GM18517 (cell line): ENCODE data around the gene DNAJA2.
A peak's percentile ranks its signal among the peaks of the same experiment; 100 is the strongest.
"Not testable (repeated sequence)": the region's sequence is repeated elsewhere in the genome, so short reads cannot be mapped to it uniquely, and the experiment has no call there.

Experiments
- ATAC-seq: cut with Tn5 transposase; IDR thresholded peaks from one replicate; pipeline ENCODE4 v1.9.1; 2021; ENCODE audit warnings: mild to moderate bottlenecking, moderate library complexity; ENCODE audit not compliant: unreplicated experiment

The DNAJA2 gene

DNA sequence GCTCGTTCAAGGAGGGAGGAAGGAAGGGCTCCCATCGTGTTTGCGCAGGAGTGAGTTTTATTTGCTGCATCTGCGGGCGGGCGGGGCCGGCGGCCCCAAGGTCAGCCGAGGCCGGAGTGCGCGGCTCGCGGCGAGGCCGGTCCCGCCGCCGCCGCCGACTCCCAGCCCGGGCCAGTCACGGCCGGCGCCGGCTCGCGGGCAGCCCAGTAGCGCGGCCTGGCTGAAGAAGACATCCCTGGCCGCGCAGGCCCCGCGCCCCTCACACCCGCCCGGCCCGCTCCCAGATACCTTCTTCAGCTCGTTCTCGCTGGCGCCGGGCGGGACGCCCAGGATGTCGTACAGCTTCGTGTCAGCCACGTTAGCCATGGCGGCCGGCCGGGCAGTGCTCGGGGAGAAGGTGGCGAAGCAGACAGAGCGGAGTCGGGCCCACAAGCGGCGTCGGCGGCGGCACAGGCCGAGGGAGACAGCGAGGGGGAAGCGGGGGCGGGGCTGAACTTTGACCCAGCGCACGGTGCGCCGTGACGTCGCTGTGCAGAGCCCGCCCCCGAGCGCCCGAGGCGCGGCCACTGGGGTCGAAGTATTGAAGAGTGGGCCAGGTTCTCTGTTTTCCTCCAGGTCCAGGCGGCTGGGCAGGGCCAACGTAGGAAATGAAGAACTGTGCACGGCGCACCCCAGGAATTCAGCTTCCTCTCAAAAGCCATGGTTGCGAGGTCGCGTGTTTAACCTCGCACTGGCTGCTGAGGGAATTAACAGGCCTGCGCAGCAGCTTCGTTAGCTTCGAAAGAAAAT, at the start of gene DNAJA2:
DNAJA2 (minus strand) TSS at position 468 of the 789 bp plus-strand sequence; CDS start at position 366, 102 bp downstream.
- peak; percentile 65 for ATAC-seq

DNA sequence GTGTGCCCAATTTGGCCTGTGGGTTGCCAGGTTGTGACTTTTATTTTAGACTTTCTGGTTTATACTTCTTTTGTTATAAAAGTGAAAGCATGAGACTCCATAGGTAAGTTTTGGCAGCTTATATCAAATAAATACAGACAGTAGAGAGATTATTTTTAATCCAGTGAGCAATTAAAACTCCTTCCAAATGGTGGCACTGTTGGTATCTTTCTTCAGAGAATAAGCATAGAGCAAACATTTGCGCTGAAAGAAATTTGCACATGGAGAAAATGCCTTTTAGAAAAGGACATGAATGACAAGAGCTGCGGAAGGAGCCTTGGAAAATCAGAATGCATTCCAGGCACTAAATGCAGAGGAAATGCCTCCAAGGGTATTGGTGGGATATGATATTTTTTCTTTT, 46.1 kb upstream of the DNAJA2 start:
- no peak for ATAC-seq

DNA sequence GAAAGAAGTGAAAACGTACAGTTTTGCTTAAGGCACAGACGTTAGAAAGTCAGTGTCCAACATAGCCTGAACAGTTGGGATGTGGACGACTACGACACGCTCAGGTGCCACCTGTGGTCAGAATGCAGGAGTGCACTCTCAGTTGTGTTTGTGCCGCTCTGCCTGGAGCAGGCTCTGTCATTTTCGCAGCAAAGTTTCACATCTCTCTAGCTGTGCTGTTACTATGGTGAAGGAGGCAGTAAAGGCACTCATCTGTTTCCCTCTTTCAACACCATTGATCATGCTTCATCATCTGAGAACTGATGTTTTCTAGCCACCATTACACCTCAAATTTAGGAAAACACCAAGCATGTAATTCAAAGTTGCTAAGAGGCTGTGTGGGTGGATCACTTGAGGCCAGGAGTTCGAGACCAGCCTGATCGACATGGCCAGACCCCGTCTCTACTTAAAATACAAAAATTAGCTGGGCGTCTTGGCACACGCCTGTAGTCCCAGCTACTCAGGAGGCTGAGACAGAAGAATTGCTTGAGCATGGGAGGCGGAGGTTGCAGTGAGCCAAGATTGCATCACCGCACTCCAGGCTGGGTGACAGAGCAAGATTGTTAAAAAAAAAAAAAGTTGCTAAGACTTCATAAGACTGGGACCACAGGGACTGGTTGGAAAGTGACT, 44.9 kb upstream of the DNAJA2 start:
- ATAC-seq, result peak; percentile 100

DNA sequence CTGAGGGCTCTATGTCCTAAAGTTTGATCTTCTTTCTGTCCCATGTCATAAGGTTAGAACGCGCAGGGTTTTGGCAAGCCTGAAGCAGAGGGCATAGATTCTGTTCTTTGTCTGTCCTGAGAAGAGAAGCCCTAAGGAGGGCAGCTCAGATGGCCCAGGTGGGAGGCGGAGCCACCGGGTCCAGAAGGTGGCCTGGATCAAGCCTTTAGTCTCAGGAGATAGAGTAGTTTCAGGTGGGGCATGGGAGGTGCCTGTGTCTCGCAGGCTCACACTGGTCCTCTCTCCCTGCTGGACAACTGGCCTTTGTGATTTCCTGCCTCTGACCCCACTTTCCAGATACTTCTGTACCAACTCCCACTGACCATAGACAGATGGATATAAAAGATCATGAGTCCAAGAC, 44.2 kb upstream of the DNAJA2 start:
- ATAC-seq, result no peak

DNA sequence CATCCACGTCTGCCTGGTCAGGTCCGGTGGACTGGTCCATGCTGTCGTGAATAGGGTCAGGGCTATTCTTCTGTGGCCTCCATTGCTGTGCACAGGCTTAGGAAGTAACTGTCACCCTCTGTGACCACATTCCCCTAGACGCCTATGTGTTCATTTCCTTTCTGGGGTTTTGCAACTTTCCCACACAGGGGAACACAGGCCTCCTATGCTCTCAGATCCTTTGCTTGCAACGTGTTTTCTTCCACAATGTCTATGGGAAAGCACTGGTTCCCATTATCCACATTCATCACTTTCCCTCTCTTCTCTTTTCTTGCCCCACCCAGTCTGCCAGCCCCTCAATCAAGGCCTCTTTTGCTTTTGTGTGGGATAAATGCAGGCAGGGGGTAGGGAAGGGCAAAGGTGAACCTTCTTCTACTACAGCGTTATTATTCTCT, 43.2 kb upstream of the DNAJA2 start:
- ATAC-seq, result no peak

DNA sequence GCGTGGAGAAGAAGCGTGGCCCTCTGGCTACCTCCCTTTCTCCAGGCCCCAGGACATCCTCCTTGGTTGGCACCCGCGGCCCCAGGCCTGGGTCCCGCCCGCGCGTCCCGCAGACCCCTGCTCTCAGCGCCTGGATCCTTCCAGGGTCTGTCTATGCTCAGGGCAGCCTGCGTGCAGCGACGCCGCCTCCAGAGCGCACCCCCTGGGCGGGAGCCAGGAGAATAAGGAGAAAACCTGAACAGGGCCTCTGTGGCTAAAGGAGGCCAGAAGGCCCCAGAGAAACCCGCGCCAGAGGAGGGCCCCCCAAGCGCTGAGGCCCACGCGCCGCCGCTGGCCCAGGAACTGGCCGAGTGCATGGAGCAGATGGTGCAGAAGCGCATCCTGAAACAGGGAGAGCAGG, 40.4 kb upstream of the DNAJA2 start:
- ATAC-seq, result no peak

DNA sequence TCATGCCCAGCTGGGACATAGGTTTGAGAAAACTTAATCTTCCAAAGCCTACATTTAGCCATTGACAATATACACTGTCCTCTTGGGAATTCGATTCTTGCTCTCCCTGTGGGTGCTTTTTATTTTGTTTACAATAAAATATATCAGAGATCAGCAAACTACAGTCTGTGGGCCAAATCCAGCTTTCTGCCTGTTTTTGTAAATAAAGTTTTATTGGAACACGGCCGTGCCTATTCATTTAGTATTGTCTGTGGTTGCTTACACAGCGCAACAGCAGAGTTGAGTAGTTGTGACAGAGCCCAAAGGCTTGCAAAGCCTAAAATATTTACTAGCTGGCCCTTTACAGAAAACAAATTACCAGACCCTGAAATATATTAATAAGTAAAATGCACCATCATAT, 39.7 kb upstream of the DNAJA2 start:
- ATAC-seq, result no peak

DNA sequence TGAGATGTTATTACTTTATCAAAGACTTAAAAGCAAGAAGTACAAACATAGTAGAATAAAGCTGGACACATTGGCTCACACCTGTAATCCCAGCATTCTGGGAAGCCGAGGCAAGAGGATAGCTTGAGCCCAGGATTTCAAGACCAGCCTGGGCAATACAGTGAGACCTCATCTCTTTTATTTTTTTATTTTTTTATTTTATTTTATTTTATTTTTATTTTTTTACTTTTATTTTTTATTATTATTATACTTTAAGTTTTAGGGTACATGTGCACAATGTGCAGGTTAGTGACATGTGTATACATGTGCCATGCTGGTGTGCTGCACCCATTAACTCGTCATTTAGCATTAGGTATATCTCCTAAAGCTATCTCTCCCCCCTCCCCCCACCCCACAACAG, 37.3 kb upstream of the DNAJA2 start:
- not testable (repeated sequence) for ATAC-seq

DNA sequence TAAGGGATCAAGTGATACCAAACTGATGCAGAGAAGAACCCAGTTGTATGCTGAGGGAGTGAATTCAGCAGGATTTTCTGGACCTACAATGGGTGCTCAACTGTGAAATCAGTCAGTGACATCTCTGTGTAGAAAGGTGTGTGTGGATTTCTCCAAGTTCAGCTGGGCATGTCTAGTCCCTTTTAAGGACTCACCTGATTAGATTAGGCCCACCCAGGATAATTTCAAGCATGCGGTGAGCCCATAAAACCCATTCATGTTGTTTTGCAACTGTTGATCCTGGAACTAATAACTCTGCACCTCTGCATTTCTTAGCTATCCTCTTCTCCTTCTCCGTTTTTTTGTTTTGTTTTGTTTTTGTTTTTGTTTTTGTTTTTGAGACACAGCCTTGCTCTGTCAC, 35.1 kb upstream of the DNAJA2 start:
- ATAC-seq, result no peak

DNA sequence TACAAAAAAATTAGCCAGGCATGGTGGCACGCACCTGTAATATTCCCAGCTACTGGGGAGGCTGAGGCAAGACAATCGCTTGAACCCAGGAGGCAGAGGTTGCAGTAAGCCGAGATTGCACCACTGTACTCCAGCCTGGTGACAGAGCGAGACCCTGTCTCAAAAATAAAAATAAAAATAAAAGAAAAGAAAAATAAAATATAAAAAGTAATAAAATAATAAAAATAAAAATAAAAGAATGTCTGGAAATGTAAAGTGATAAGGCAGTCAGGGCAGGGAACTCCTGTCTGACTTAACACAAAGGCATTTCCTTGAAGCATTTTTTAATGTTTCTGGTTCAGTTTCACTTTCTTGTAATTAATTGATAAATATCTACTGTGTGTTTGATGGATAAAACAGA, 34.7 kb upstream of the DNAJA2 start:
- ATAC-seq, result no peak

DNA sequence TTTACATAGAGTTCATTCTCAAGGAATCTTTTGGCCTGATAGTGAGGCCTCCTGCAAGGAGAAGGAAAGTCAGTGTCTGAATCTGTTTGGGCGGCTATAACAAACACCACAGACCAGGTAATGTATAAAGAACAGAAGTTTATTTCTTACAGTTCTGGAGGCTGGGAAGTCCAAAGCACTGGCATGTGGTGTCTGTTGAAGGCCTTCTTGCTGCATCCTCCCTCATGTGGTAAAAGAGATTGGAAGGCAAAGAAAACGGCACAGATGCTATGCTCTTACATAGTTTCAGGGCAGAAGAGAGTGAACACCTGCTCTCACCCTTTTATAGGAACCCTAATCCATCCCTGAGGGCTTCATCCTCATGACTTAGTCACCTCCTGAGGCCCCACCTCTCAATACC, 31.2 kb upstream of the DNAJA2 start:
- ATAC-seq, result no peak

DNA sequence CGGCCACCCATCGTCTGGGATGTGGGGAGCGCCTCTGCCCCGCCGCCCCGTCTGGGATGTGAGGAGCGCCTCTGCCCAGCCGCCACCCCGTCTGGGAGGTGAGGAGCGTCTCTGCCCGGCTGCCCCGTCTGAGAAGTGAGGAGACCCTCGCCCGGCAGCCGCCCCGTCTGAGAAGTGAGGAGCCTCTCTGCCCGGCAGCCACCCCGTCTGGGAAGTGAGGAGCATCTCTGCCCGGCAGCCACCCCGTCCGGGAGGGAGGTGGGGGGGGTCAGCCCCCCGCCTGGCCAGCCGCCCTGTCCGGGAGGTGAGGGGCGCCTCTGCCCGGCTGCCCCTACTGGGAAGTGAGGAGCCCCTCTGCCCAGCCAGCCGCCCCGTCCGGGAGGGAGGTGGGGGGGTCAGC, 26.6 kb upstream of the DNAJA2 start:
- not testable (repeated sequence) for ATAC-seq

DNA sequence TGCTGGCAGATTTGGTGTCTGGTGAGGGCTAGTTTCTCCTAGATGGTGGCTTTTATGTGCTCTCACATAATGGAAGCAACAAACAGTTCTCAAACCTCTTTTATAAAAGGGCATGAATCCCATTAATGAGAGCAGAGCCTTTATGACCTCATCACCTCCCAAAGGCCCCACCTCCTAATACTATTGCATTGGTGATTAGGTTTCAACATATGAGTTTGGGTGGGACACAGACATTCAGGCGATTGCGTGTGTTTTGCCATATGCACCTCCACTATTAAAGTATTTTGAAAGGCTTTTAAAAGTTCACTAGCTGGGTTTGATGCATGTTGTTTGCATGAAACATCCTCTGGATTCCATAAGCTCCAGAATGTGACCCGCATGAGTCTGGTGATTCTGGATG, 24.4 kb upstream of the DNAJA2 start:
- ATAC-seq, result no peak

DNA sequence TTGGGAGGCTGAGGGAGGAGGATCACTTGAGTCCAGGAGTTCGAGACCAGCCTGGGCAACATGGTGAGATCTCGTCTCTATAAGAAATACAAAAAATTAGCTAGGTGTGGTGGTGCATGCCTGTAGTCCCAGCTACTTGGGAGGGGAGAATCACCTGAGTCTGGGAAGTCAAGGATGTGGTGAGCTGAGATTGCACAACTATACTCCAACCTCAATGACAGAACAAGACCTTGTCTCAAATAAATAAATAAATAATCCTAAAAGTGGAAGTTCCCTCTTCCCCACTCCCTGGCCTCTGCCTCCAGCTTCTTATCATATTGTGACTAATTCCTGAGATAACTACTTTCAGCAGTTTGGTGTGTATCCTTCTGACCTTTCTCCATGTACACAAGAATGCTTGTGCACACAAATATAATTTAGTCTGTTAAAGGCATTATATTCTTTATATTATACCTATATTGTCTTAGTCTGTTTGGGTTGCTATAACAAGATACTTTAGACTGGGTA, 23.5 kb upstream of the DNAJA2 start:
- ATAC-seq, result no peak

DNA sequence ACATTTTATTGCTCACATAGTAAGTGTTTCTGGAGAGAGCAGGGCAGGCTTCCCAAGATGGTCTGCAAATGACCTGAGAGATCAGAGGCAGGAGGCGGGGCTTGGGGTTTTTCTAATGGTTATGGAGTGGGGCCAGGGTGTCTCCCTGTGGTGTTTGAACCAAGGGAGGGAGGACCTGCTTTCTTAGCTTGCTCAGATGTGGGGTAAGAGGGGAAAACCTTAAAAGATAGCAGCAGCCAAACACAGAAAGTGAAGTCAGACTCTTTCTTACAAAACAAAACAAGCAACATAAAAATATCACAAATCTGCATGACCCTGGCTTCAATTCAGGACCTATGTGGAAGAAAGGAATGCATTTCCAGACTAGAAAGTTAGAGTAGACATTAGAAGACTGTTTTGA, 22.9 kb upstream of the DNAJA2 start:
- no peak for ATAC-seq

DNA sequence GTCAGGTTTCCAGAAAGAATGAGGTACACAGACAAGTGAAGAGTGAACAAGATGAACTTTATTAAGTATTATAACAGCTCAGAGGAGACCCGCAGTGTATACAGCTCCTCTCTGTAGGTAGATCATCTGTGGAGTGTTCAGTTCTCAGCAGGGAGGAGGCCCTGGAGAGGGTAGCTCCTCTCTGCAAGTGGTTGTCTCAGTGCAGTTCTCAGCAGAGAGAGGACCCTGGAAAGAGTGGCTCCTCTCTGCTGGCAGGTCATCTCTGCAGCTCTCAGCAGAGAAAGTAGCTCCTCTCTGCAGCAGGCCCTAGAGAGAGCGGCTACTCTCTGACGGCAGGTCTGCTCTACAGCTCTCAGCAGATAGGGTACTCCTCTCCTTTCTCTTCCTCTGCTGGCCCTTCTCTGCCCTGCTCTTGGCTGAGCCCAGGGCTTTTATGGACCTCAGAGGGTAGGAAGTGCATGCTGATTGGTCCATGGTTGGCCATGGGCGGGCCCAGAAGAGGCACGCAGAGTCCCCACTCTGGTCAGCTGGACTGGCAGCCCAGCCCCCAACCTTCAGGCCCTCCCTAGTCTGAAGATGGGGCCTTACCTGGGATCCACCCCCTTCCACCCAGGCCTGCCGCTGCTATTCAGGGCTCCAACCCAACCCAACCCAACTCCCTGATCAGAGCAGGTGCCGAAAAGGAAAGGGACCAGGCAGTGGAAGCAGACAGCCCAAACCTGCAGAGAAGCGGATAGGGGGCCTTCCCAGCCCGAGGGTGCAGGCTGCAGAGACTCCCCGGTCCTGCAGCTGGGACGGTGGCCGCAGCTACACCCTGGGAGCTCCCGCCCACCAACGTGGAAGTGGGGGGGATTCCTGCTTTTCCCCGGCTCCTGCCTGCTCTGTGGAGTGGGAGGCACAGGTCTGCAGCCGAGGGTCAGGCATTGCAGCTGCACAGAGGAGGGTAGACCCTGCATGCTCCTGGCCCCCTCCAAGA, 18.5 kb upstream of the DNAJA2 start:
- ATAC-seq, result no peak

DNA sequence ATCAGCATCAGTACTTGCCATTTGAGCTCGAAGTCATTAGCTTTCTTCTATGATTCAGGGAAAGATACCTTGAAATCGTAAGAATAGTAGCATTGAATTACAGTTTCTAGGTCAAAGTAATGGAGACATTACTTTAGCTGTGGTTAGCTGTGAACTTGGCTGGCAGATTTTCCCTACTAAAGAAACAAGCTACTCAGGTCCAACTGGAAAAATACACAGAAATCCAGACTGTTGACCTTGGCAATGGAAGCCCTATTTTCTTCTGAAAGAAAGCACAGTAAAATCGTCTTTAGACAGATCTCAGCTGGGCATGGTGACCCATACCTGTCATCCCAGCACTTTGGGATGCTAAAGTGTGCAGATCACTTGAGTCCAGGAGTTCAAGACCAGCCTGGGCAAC, 13.4 kb upstream of the DNAJA2 start:
- ATAC-seq, result no peak

DNA sequence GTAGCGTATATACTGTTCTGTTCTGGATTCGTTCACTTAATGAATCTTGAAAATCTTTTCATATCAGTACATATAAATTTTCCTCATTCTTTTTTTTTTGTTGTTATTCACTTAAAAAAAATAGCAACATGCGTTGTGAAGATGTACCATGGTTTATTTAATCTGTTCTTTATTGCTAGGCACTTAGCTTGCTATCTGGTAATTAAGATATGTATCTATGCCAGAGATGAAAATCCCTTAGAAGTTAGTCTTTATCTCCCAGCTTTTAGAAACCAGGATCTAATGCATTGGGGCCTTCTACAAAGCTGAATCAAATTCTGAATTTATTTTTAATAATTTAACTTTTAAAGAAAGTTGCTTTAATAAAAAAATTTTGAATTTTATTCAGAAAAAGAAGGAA, 13.0 kb upstream of the DNAJA2 start:
- ATAC-seq, result no peak

DNA sequence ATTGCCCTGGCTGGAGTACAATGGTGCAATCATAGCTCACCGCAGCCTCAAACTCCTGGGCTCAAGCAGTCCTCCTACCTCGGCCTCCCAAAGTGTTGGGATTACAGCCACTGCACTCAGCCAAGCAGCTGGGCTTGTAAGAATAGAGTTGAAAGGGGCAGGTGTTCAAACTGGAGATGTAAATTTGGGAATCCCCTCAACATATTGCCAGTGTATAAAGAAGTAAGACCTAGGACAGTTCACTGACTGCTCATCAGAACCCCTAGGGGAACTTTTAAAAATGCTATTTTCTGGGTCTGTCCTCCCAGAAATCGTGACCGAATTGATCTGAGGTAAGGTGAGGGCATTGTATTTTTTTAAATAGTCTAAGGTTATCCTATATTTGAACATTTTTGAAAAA, 8.9 kb upstream of the DNAJA2 start:
- no peak for ATAC-seq

DNA sequence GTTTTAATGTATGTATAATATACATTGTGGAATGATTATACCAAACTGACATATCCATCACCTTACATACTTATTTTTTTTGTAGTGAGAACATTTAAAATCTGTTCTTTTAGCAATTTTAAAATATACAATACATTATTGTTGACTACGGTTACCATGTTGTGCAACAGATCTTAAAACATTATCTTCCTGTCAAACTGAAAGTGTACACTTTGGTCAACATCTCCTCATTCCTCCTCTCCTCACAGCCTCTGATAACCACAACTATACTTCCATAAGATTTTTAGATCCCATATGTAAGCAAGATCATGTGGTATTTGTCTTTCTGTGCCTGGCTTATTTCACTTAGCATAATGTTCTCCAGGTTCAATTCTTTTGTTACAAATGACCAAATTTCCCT, 7.5 kb upstream of the DNAJA2 start:
- ATAC-seq, result no peak

DNA sequence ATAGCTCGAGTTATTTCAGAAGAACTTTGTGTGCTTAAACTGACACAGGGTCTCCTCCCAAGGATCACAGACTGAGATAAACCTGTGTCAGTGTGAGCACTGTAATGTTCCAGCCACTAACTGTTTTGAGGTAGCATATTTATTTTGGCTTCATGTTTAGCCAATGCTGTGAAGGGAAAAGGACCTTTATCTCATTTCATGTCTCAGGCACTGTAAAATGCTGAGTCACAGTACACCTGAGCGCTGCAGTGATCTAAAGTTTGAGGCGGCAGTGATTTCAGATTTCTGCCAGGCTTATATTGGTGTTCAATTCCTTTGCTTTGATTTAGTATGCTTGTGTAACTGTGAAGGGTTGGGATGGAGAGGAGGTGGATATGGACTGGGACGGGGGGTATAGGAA, 3.1 kb upstream of the DNAJA2 start:
- no peak for ATAC-seq
